Stomach smooth muscle (tissue), 2 donors: ENCODE measurements around the gene C11orf65.
"Not testable (repeated sequence)": the region's sequence is repeated elsewhere in the genome, so short reads cannot be mapped to it uniquely, and the experiment has no call there.

Source experiments
- H3K27ac ChIP-seq: one replicate; pipeline ENCODE4 v1.7.0; 2013; ENCODE audit warnings: mild to moderate bottlenecking, low read length, inconsistent platforms
- H3K27me3 ChIP-seq, 2 donors: one replicate each; pipeline ENCODE4 v1.7.0; 2013; ENCODE audit warnings: low read length in 2 of 2; ENCODE audit not compliant: insufficient read depth in 2 of 2, control insufficient read depth in 1 of 2
- H3K36me3 ChIP-seq, 2 donors: one replicate each; pipeline ENCODE4 v1.7.0; 2013; ENCODE audit warnings: low read length in 2 of 2; ENCODE audit not compliant: control insufficient read depth in 2 of 2, insufficient read depth in 2 of 2
- H3K4me1 ChIP-seq: one replicate; pipeline ENCODE4 v1.7.0; 2013; ENCODE audit warnings: low read length; ENCODE audit not compliant: control insufficient read depth, insufficient read depth
- H3K4me3 ChIP-seq, 2 donors: one replicate each; pipeline ENCODE4 v1.7.0; 2013; ENCODE audit warnings: low read length in 2 of 2
- H3K9ac ChIP-seq, 2 donors: one replicate each; pipeline ENCODE4 v1.7.0; 2013; ENCODE audit warnings: low read length in 2 of 2, mild to moderate bottlenecking in 1 of 2
- H3K9me3 ChIP-seq, 2 donors: one replicate each; pipeline ENCODE4 v1.7.0; 2013; ENCODE audit warnings: low read length in 2 of 2; ENCODE audit not compliant: control insufficient read depth in 2 of 2
- donor health status: healthy.
- donor health status: Pancreatic carcinoma.

Gene C11orf65

GRCh38 chr11:108414958-108415357 lies 52.4 kb downstream of the C11orf65 start:
- H3K9me3 ChIP-seq = no peaks in the 10 kb centered on the region
- H3K36me3 ChIP-seq = no peaks in the 10 kb centered on the region
- H3K9ac ChIP-seq = no peak overlapping the region
- H3K27me3 ChIP-seq = no peaks in the 10 kb centered on the region
- H3K4me3 ChIP-seq = no peak overlapping the region
- H3K4me1 ChIP-seq = no peaks in the 10 kb centered on the region
- no peak overlapping the region for H3K27ac ChIP-seq

GRCh38 chr11:108405706-108406105 lies 61.6 kb downstream of the C11orf65 start:
- Histone ChIP-seq H3K27ac (no peak overlapping the region), H3K9ac (no peak overlapping the region), H3K36me3 (no peaks in the 10 kb centered on the region), H3K4me1 (no peaks in the 10 kb centered on the region), H3K9me3 (no peaks in the 10 kb centered on the region), H3K27me3 (no peaks in the 10 kb centered on the region), H3K4me3 (no peak overlapping the region)

- no peaks in the 10 kb centered on the region for H3K36me3 ChIP-seq
- no peak overlapping the region for H3K27ac ChIP-seq
- no peaks in the 10 kb centered on the region for H3K9me3 ChIP-seq
- no peak overlapping the region for H3K9ac ChIP-seq
- H3K27me3 ChIP-seq = no peaks in the 10 kb centered on the region
- H3K4me1 ChIP-seq = no peaks in the 10 kb centered on the region
- H3K4me3 ChIP-seq = no peak overlapping the region
These were observed 64.3 kb downstream of the C11orf65 start for GRCh38 chr11:108403052-108403451.

GRCh38 chr11:108402241-108402640 lies 65.1 kb downstream of the C11orf65 start:
- no peaks in the 10 kb centered on the region for H3K27me3 ChIP-seq
- H3K4me1 ChIP-seq = no peaks in the 10 kb centered on the region
- H3K9me3 ChIP-seq = no peaks in the 10 kb centered on the region
- H3K9ac ChIP-seq = no peak overlapping the region
- H3K4me3 ChIP-seq = no peak overlapping the region
- no peak overlapping the region for H3K27ac ChIP-seq
- no peaks in the 10 kb centered on the region for H3K36me3 ChIP-seq

- Histone ChIP-seq H3K36me3 (no peaks in the 10 kb centered on the region), H3K9ac (no peak overlapping the region), H3K27me3 (no peaks in the 10 kb centered on the region), H3K27ac (no peak overlapping the region), H3K4me1 (no peaks in the 10 kb centered on the region), H3K4me3 (no peak overlapping the region), H3K9me3 (no peaks in the 10 kb centered on the region)
These were observed 68.9 kb downstream of the C11orf65 start for GRCh38 chr11:108398439-108398838.

- not testable (repeated sequence) for H3K36me3 ChIP-seq, H3K9ac ChIP-seq, H3K27me3 ChIP-seq, H3K27ac ChIP-seq, H3K4me3 ChIP-seq, H3K9me3 ChIP-seq, H3K4me1 ChIP-seq
These were observed 70.7 kb downstream of the C11orf65 start for GRCh38 chr11:108396672-108397071.

- Histone ChIP-seq H3K36me3 (no peaks in the 10 kb centered on the region), H3K4me3 (no peak overlapping the region), H3K27me3 (no peaks in the 10 kb centered on the region), H3K9me3 (no peaks in the 10 kb centered on the region), H3K4me1 (no peaks in the 10 kb centered on the region), H3K9ac (no peak overlapping the region), H3K27ac (no peak overlapping the region)
These were observed 72.5 kb downstream of the C11orf65 start for GRCh38 chr11:108394744-108395284.

- Histone ChIP-seq H3K9ac (no peak overlapping the region), H3K27me3 (no peaks in the 10 kb centered on the region), H3K4me3 (no peak overlapping the region), H3K27ac (no peak overlapping the region), H3K9me3 (no peaks in the 10 kb centered on the region), H3K36me3 (no peaks in the 10 kb centered on the region), H3K4me1 (no peaks in the 10 kb centered on the region)
These were observed 74.3 kb downstream of the C11orf65 start for GRCh38 chr11:108393046-108393445.

- H3K27ac ChIP-seq = no peak overlapping the region
- no peak overlapping the region for H3K9ac ChIP-seq
- no peaks in the 10 kb centered on the region for H3K27me3 ChIP-seq
- no peaks in the 10 kb centered on the region for H3K9me3 ChIP-seq
- no peaks in the 10 kb centered on the region for H3K4me1 ChIP-seq
- H3K36me3 ChIP-seq = no peaks in the 10 kb centered on the region
- no peak overlapping the region for H3K4me3 ChIP-seq
These were observed 75.0 kb downstream of the C11orf65 start for GRCh38 chr11:108392353-108392752.

GRCh38 chr11:108388576-108388975 lies 78.8 kb downstream of the C11orf65 start:
- Histone ChIP-seq H3K9ac (no peak overlapping the region), H3K36me3 (no peaks in the 10 kb centered on the region), H3K27me3 (no peaks in the 10 kb centered on the region), H3K9me3 (no peaks in the 10 kb centered on the region), H3K4me1 (no peaks in the 10 kb centered on the region), H3K27ac (no peak overlapping the region), H3K4me3 (no peak overlapping the region)

- H3K27ac ChIP-seq, H3K9ac ChIP-seq, H3K4me3 ChIP-seq, H3K9me3 ChIP-seq, H3K27me3 ChIP-seq, H3K4me1 ChIP-seq, H3K36me3 ChIP-seq: not testable (repeated sequence)
These were observed 93.8 kb downstream of the C11orf65 start for GRCh38 chr11:108373505-108373904.
